NCI-H510A (cell line): ENCODE measurements around the gene DUSP1.

Source experiments
- DNase-seq: peaks from one replicate; lab custom pipeline; 2025; lab: John Stamatoyannopoulos, UW

The DUSP1 gene

GRCh38 chr5:172762214-172763119 lies 8.5 kb downstream of the DUSP1 start:
- DNase-seq, result peak; percentile 72

GRCh38 chr5:172760959-172761358 lies 10.0 kb downstream of the DUSP1 start:
- DNase-seq, result no peak

- no peak for DNase-seq
Observed at GRCh38 chr5:172760136-172760535, 10.9 kb downstream of the DUSP1 start.

- DNase-seq, result no peak
Observed at GRCh38 chr5:172758834-172759149, 12.2 kb downstream of the DUSP1 start.

DNA sequence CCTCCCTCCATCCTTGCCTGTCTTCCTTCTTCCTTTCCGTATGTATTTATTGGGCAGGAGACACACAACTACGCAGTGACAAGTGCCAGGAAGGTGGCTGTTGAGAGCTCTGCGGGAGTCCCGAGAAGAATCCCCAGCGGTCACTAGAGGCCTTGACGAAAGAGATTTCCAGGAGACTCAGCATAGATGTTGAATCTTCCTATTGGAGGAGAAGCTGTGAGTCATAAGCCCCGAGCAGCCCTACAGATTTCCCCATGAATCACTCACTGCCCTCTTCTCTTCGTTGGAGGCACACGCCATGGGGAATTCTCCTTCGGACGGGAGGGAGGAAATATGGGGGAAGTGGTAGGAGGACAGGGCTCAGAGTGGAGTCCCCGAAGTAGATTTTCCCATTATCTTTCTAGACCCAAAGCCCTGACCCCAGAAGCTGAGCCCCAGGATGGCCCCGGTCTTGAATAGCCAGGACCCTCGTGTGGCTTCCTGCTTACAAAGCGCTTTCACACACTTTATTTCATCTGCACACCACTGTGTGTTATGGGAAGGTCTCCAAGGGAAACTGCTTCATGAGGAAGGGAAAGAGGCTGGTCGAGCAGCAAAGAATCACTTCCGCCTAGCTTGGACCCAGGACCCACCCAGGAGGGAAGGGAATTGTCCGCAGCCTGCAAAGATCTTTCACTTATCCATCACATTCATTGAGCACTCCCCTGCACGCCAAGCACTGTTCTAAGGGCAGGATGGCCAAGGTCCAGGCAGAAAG lies 12.7 kb downstream of the DUSP1 start:
- no peak for DNase-seq

GRCh38 chr5:172757394-172758010 lies 13.5 kb downstream of the DUSP1 start:
- DNase-seq, result no peak

- DNase-seq, result no peak
Observed at GRCh38 chr5:172756764-172757393, 14.1 kb downstream of the DUSP1 start.

DNA sequence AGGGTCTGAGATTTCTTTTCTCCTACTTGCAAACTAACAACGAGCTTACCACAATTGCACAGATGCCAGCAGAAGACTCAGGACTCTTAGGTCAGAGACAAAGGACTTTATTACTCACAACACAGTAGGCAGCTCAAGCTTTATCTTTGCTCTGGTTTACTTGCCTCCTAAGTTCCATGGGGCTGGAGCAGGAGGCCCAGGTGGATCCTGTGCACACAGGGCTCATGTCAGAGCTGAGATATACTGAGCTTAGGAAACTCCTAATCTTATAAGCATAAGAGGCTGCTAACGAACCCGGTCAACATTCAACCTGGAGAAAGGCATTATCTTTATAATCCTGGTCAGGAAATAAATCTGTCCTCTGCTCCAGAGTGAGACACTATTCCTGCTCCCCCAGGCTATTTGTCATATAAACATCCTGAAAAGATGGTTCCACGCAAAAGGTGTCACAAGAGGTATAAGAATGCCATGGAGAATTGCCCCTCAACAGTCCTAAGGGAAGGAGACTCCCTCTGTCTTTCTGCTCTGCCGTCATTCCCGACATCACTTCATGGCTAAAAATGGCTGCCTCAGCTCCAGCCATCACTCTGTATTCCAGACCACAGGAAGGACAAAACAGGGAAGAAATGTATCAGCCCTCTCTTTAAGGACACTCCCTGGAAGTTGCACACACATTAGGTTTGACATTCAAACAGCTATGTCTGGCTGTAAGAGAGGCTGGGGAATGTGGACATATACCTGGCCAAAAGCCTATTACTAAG lies 16.2 kb downstream of the DUSP1 start:
- no peak for DNase-seq

DNA sequence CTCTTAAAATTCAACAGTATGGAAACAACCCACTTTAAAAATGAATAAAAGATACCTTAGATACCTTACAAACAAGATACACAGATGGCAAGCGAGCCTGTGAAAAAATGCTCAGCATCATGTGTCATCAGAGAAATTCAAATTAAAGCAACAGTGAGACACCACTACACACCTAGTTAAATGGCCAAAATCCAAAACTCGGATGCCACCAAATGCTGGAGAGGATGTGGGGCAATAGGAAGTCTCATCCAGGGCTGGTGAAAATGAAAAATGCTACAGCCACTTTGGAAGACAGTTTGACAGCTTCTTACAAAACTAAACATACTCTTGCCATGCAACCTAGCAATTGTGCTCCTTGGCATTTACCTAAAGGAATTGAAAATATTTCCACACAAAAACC lies 17.9 kb downstream of the DUSP1 start:
- no peak for DNase-seq

DNA sequence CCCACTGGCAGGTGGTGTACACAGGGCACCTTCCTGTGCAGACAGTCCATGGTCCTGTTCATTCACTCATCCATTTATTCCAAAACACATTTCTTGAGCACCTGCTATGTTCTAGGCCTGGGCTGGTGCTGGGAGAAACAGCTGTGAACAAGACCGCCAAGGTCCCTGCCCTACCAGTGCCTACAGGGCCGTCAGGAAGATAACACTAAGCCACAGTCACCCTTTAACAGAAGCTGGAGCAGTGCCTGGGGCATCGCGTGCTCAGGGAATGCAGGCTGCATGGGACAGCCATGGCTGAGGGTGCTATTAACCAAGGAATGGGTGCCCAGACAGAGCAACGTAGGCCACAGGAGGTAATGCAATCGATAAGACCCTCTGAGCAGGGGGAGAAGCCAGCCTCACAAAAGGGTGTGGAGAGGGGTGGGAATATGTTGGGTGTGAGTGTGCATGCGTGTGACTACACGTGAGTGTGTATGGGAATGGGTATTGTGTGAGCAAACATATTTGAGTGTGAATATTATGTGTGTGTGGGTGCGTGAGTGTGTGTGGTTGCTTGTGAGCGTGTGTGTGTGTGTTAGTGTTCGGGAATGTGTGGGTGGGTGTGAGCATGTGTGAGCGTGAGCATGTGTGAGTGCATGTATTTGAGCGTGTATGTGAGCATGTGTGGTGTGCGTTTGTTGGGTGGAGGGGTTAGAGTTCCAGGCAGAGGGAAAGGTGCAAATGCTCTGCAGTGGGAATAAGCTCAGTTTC lies 19.1 kb downstream of the DUSP1 start:
- DNase-seq, result no peak

DNA sequence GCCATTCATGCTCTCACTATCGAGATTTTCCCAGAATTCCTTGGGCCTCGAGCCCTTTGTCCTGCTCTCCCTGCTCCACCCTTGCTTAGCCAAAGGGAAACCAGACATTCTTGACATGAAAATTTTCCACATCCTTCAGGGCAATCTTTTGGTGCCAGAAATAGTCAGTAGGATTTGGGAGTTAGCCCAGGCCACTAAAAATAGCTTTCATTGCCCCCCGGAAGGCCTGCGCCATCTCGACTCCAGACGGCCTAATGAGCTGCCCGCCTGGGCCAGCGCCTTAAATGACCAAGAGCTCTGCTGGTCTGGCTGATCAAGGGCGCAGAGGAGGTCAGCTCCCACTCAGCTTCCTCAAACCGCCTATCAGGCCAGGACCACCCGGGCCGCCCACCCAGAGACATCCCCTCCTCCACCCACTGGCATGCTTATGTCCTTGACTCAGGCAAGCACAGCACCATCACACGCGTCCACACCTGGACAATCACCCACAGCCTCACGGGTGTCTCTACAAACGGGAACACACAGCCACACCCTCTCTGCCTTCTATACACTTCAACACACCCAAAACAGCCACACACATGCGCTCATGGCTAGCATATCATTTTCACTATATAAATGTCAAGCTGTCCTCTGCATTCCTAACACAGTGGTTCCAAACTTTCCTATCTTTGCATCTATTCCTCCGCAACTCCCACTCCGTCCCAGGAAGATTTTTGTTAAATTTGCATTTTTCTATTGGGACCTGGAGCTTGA lies 20.9 kb downstream of the DUSP1 start:
- no peak for DNase-seq

- no peak for DNase-seq
Observed at GRCh38 chr5:172749076-172749475, 21.9 kb downstream of the DUSP1 start.

GRCh38 chr5:172748341-172748843 lies 22.6 kb downstream of the DUSP1 start:
- DNase-seq, result no peak

GRCh38 chr5:172747471-172747870 lies 23.5 kb downstream of the DUSP1 start:
- DNase-seq, result no peak

DNA sequence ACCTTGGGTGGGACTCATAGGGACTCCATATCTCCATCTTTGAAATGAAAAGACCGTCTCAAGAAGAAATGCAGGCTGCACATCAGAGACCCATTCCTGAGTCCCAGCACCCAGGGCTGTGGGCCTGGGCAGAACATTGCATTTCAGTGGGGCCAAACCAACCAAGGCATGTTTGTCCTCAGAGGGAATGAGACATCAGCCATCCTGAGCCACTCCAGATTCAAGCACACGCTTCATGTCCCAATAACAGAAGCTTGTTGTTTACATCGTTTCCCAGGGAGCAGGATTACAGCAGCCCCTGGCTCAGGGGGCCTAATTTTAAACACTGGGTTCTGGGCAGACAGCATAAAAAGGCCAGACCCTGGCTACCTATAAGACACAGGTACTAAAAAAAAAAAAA lies 24.3 kb downstream of the DUSP1 start:
- DNase-seq, result no peak

- no peak for DNase-seq
Observed at GRCh38 chr5:172745838-172746237, 25.2 kb downstream of the DUSP1 start.

- DNase-seq, result no peak
Observed at GRCh38 chr5:172745406-172745805, 25.6 kb downstream of the DUSP1 start.

DNA sequence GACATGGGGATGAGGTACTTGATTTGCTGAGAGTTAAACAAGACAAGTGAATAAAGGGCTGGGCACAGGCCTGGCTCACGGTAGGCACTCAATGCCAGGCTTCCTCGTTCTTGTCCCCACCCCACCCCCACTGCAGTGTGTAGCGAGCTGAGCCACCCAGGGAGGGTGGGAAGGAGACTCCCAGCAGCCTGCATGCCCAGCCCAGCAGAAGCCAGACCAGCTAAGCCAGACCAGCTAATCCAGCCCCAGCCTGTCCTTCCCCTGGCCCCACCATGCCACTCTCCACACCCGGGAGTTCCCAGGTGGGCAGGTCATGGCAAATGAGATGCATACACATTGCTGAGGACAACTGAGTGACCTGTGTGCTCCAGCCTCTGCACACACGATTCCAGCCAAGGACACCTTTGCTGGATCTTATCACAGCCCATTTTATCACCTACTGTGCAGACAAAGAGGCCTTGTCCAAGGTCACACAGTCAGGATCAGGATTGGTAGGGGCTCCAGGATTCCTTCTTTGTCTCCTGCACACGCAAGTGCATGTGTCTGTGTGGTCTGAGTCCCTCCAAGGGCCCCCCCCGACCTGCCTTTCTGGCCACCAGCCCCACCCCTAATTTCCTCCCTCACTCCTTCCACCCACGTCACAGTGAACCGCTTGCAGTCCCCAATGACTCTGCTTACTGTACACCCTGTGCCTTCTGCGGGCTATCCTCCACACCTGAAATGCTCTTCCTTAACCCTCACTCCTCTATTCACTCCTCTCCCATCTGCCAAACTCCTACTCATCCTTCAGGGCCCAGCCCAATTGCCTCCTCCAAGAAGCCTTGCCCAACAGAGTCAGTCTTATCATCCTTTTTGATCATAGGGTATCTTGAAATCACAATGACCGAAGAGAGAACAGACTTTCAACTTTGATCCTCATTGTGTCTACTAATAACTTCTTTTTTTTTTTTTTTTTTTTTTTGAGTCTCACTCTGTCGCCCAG lies 26.6 kb downstream of the DUSP1 start:
- no peak for DNase-seq
